GM21737 (cell line): ENCODE data around the gene CCSER1.

ENCODE experiments used
- ATAC-seq: cut with Tn5 transposase; IDR thresholded peaks from one replicate; pipeline ENCODE4 v1.9.1; 2021; ENCODE audit warnings: mild to moderate bottlenecking, moderate library complexity; ENCODE audit not compliant: unreplicated experiment

CCSER1 gene

DNA sequence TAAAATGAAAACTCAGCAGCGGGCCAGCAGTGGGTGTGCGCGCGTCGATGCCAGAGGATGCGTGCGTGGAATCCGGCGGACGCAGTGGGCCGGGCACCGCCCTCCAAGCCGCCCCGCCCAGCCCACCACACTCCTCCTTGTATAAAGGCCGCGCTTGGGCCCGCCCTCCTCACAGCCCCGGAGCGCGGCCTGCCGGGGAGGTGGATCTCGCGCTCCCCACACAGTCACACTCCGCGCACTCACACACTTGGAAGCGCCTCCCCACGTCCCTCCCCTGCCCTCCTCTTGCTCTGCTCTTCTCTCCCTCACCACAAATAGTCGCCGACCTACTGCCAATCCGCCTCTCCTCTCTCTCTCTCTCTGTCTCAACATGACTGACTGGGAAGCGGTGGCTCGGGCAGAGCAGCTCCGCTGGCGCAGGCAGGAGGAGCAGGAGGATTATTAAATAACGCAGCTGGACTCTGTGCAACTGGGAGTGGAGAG lies at the start of gene CCSER1:
Gene CCSER1, plus strand, starts transcription at position 172 of the 483 bp plus-strand sequence.
- ATAC-seq, result peak; percentile 70

DNA sequence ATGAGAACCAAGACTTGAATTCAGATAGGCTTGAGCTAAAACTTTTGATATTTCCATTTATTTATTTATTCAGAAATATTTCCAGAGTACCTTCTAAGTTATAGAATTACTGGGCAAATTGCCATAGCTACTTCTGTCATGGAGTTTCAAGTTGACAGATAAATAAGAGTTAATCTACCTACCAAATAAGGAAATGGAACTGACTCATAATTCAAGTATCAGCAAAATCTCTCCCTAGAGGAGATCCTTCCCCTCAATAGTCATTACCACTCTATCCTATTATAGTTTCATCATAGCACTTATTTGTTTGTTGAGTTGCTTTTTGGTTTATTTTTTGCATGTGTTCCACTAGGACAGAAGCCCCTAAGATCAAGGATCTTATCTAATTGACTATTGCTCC lies 48.8 kb upstream of the CCSER1 start:
- no peak for ATAC-seq

DNA sequence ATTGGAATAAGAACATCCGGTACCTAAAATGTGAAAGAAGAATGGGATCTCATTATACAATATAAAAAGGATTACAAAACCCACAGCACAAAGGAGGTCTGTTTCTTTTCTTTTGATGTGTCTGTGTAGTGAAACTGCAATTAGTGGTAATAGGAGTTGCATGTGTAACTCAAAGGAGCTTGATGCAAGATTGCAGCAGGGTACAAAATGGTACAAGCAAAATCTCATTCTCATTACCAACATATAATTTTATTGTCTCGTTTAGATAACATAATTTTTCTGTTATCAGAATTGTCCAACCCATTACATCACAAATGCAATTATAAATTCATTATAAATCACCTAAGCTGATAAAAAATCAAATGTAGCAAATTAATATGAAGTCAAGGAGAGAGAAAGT lies 47.1 kb upstream of the CCSER1 start:
- ATAC-seq, result no peak

DNA sequence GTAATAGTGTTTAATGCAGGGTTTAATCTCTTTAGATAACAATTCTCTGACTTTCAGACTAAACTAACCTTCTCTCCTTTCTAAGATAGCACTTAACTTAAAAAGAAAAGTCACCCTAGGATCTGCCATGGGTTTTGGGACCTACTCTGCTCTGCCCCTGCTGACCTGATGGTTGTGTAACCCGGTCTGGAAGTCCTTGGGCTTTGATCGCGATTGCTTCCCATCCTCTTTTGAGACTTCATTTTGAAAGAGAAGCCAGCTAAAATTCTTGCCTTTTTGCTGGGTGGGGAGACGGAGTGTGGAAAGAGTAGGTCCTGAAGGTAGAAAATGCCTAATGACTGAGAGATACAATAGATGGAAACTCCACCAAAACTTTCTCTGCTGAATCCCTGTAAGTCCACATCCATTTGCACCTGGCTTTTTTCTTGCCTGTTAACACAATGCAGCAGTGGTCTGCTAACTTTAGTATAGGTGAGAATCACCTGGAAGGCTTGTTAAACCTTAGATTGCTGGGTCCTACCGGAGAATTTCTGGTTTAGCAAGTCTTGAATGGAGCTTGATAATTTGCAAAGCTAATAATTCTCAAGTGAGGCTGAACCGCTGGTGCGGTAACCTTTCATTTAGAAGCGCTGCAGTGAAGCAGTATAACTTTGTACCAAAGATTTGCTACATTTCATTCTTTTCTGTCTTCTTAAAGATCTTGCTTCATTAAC lies 45.6 kb upstream of the CCSER1 start:
- ATAC-seq, result no peak

DNA sequence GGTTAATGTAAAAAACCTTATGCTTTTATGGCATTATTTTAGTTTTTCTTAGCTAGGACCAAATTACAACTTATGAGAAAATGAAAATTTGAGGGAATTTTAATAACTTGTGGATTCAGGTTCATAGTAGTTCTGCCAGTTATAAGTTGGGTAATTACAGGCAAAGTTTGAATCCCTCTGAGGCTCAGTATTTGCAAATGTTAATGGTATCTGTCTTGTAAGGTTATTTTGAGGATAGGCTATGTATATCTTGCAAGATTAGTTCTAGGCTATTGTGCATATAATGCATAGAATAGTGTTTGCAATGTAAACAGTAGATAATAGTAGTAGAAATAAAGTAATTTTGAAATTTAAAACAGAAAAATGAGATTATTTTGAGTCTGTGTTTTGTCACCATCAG lies 44.7 kb upstream of the CCSER1 start:
- no peak for ATAC-seq

DNA sequence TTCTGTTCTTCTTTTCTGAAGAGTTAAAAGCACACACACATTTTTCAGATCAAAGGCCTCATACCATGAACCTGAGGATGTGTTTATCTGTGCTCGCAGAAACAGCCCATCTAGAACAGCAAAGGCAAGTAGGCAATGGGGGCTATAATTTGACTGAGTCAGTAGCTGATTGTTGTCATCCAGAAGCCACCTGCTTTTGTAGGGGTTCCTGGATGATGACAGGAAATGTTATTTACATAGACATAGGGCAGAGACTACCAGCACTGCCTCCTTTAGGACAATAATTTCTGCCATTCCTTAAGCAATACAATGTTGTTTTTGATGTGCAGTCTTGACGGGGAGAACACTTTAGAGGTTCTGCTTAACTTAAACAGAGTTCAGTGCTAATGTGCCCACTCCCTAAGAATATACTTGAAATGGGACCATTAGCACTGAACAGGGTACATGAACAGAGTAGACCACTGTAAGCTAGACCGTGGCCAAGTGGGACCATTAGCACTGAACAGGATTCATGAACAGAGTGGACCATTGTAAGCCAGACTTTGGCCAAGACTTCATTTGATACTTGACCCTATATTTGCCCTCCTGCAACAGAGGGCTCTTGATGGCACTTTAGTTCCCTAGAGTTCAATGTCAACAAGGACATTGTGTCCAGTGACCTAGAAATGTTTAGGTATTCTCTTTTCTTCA lies 42.8 kb upstream of the CCSER1 start:
- no peak for ATAC-seq

DNA sequence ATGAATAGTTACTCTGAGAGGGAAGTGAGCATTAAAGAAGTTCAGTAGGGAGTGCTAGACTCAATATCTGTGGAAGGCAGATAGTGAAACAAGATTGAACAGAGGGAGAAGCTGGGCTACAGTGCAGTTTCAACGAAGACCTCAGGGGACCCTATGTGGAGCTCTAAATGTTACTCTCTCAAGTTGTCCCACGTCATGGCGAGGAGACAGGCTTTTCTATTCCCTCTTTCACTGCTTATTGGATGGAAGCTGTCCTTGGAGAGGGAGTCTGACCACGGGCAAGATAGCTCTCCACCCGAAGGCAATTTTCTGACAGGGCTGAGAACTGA lies 42.3 kb upstream of the CCSER1 start:
- no peak for ATAC-seq

DNA sequence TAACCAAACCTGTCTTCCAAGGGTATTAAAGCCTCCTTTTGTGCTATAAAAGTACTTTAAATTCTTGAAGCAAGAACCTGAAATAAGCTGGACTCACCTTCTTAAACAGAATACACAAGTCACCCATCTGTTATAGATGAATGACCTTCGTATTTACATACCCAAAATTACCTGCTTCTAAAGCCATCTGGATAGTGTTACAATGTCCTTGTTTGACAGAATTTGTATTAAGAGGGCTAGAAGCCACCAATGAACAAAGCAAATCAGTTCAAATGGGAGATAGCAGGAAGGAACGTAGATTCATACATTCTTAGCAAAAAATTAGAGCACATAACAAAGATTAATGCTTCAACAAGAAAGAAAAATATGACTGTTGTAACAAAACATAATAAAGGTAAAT lies 33.7 kb upstream of the CCSER1 start:
- no peak for ATAC-seq

DNA sequence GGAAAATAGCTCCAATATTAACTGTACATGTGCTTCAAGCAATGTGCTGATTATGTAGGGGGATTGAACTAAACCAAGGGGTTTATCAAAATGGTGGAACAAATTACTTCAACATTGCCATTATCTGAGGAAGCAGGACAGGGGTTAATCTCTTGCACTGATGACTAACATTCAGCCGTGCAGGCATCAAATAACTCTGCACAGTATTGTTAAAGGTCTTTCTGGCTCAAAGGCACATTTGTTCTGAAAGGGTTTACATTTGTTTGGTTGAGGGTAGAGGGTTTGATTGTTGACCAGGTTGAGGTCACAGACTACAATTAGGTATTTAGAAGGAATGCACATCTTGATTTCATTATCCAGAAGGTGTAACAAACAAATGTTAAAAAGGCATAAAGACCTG lies 32.2 kb upstream of the CCSER1 start:
- ATAC-seq, result no peak

DNA sequence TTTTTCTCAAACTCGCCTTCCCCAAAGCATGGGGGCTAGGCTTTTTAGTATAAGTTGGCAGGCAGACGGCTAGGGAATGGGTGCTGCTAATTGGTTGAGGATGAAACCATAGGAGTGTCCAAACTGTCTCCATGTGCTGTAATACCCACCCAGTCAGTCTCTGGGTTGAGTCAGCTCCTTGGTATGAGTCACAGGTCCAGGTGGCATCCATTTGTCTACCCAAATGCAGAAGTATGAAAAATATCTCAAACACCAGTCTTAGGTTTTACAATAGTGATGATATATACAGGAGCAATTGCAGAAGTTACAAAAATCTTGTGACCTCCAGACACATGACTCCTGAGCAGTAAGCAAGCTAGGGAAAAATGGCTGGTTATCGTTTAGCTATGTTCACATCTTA lies 27.4 kb upstream of the CCSER1 start:
- ATAC-seq, result no peak

DNA sequence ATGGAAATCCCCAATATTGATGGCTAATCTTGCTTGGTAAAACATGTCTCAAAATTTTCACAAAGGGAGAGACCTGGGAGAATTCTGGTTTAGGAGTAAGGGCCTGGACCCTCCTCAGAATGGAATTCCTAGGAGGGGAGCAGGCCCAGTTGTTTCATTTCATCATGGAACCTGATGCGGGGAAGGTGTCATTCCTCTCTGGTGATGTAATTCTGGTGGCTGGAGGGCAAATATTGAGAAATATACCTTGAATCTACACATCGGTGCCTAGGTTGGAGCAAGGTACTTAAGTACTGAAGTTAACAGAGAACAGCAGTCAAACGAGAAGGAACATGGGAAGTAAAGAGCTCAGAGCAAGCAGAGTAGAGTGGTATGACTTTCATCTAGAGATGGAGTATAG lies 23.2 kb upstream of the CCSER1 start:
- no peak for ATAC-seq

DNA sequence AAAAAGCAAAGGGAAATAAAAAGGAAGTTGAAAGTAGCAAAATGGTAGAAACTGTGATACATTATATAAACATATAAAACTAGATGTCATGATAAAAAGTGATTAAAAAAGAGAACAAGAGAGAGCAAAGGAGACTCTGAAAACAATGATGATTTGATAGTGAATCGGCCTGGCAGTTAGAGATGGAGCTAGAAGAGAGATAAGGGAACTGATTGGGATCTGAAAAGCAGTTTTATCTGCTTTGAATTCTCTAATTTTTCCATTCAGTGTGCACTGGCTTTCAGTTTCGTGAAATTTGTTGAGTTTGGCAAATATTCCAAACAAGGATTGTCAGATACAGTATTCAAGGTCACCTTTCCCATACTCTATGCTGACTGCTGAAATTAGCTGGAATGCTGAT lies 21.9 kb upstream of the CCSER1 start:
- no peak for ATAC-seq

DNA sequence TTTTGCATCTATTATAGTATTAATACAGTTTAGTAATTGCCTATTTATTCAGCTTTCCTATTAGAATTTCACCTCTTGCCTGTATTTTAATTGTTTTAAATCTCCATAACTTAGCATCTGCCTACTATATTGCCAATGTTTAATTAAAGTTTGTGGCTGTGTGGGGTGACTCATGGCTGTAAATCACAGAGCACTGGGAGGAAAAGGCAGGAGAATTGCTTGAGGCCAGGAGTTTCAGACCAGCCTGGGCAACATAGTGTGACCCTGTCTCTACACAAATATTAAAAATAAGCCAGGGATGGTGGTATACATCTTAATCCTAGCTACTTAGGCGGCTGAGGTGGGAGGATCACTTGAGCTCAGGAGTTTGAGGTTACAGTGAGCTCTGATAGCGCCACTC lies 14.5 kb upstream of the CCSER1 start:
- ATAC-seq, result no peak

DNA sequence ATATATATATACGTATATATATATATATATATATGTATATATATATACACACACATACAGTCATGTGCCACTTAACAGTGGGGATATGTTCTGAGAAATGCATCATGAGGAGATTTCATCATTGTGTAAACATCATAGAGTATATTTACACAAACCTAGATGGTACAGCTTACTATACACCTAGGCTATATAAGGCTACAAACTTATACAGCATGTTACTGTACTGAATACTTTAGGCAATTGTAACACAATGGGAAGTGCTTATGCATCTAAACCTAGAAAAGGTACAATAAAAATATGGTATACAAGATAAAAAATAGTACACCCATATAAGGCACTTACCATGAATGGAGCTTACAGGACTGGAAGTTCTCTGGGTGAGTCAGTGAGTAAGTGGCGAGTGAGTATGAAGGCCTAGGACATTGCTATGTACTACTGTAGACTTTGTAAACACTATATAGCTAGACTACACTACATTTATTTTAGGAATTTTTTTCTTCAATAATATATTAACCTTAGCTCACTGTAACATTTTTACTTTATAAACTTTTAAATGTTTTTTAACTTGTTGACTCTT lies 13.2 kb upstream of the CCSER1 start:
- ATAC-seq, result no peak

DNA sequence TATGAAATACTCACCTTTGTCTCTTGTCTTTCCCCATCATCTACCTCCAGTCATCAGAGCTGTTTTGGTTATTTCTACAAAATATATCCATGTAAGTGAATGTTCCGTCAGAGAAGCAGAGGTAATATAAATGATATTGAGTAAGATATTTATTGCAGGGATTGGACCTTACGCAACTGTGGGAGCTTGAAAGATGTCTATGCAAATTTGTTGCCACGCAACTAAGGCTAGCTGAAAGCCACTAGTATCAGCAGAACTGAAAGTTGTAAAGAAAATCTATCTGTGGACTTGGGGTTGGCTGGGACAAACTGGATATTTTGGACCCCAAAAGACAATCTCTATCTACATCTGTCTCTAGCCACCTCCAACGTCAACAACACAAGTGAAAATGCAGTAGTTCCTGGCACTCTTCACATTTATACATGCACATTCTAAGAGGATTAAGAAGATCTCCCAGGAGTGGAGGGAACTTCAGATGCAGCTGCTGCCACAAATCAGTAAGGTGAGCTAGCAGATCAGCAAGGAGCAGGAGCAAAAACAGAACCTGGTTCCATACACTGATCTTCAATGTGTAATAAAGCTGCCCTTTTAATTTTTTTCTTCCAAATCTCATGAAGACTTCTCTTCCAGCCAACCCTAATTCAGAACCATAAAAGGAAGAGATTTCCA lies 8.5 kb upstream of the CCSER1 start:
- no peak for ATAC-seq

DNA sequence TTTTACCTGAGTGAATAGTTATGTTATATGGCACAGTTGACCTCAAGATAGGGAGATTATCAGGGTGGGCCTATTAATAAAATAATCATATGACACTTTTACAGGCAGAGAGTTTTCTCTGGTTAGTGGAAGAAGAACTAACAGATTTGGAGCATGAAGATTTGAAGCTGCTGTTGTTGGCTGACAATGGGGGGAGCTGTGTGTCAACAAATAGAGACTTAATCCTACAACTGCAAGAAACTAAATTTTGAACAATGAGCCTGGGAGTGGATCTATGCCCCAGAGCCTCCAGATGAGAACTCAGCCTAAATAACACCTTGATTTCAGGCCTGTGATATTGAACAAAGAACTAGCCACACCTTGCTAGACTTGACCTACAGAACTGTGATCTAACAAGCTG lies 7.2 kb upstream of the CCSER1 start:
- no peak for ATAC-seq

DNA sequence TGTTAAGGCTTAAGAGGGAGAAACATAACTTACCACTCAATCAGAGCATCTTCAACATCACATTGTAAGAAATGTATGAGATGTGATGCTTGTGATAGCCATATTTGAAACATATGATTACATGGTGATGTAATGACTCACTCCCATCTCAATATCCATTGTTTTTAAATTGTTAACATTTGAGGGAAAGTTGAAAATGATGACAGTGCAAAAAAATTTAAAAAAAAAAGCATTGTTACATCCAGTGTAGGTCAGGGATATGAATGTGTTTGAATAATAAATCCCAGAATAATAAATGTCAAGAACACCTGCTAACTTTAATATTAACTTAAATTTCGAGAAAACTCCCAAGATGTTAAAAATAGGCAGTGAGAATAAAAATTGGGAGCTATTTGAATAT lies 6.4 kb upstream of the CCSER1 start:
- no peak for ATAC-seq

DNA sequence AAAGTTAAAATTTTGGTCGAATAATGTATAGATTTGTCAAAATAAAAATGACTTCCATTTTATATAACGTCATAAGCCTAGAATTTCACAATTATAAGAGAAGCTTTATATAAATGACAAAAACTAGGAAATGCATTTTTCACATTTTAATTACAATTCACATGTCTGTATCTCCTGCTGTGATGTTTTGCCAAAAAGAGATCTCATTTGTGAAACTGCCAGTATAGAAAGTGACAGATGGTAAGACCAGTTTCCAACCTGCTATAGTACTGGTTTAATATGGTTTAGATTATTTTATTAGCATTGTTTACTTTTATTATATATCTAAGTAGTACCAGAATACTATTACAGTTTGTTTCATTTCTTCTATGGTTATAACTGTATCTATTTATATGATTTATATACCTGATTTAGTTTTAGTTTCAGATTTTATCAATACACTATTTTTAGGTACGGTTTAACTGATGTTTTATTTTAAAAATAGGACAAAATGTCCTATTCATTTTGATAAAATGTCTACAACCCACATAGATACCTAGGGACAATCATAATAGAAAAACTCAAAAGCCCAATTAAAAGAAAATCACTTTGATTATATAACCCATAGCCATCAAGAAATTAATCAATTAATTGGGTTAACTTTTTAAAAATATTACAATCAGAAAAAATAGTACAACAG lies 5.4 kb upstream of the CCSER1 start:
- no peak for ATAC-seq

DNA sequence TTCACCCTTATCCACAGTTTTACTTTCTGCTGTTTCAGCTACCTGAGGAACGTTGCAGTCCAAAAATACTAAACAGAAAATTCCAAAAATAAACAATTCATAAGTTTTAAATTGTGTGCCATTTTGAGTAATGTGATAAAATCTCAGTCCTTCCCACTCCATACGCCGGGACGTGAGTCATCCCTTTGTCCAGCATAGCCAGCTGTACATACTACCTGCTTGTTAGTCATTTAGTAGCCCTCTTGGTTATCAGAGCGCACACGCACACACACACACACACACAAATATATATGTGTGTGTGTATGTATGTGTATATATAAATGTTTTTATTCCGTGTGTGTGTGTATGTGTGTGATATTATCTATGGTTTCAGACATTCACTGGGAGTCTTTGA lies 4.8 kb upstream of the CCSER1 start:
- no peak for ATAC-seq

DNA sequence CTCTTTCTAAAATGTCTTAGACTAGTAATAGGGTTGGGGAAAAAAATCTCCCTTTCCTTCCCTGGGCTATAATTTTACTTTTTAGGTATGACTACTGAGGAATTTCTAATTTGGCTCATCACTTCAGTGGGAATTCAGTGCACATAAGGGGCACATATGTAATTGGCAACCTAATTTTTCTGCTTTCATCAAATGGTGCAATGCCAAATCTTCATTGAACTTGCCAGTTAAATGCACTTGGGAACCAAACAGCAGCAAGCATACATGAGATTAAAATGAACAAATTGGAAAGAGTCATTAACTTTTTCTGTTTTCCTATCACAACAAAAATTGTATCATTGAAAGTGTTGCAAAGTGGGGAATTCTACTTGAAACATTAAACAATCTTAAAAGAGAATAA lies 2.9 kb upstream of the CCSER1 start:
- no peak for ATAC-seq

DNA sequence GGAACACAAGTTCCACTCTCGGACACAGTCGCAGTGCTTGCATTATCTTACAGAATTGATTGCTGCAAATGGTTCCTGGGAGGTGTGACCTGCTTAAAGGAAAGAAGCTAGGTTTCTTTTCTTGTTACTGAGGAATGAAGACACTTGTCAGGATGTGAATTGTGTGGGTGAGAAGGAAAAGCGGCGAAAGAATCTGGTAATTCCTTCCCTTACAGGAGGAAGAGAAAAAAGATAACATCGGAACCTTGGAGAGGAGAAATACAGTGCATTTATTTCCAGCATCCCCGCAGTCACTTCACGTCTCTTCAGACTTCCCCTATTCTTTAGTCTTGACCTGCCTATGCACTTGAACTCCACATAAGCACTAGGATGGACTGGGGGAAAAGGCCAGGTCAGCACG lies 389 bp upstream of the CCSER1 start:
- no peak for ATAC-seq
